ENCODE data around the gene EIF4G3. TPM values are rescaled to one million over a fixed set of nuclear protein-coding genes. Genes with fewer than 3 reads are reported as not detected.

The EIF4G3 gene
- total and polyA plus RNA-seq, 2 donors: 17.0 to 22.1 TPM

DNA sequence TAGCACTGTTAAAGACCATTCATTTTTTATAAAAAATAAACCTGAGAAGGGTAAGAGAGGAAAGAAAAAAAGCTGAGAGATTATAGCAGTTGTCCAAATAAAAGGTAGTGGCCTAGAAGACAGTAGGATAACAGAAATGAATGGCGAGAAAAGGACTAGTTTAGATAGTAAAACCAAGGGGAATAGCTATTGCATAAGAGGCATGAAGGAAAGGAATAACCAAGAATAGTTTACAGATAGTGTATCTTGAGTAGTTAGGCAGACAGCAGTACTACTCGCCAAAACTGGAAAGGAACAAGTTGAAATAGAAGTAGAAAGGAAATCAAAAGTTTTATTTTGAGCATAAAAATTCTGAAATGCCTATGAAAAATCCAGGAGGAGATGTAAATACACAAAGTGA, 70.5 kb downstream of the EIF4G3 start:
- Histone ChIP-seq H3K9me3 (ENCODE audit: control insufficient read depth in 2 of 2, insufficient read depth in 1 of 2, low read length in 1 of 2) (no peaks in the 10 kb centered on the region), H3K36me3 (ENCODE audit: control insufficient read depth in 2 of 2, insufficient read depth in 2 of 2, low read length in 1 of 2) (no peaks in the 10 kb centered on the region), H3K27me3 (ENCODE audit: control insufficient read depth in 2 of 2, insufficient read depth in 1 of 2, low read length in 1 of 2) (no peaks in the 10 kb centered on the region), H3K4me3 (ENCODE audit: low read length in 2 of 2) (no peak overlapping the region), H3K27ac (ENCODE audit: low read depth in 1 of 2, low read length in 1 of 2) (no peak overlapping the region), H3K4me1 (ENCODE audit: control insufficient read depth in 2 of 2, insufficient read depth in 2 of 2, low read length in 2 of 2) (no peaks in the 10 kb centered on the region)
- DNase-seq (ENCODE audit: low read depth in 6 of 9, low spot score in 9 of 9): no peak
- WGBS: 96% methylated on average over 2 of the region's 2 CpGs

DNA sequence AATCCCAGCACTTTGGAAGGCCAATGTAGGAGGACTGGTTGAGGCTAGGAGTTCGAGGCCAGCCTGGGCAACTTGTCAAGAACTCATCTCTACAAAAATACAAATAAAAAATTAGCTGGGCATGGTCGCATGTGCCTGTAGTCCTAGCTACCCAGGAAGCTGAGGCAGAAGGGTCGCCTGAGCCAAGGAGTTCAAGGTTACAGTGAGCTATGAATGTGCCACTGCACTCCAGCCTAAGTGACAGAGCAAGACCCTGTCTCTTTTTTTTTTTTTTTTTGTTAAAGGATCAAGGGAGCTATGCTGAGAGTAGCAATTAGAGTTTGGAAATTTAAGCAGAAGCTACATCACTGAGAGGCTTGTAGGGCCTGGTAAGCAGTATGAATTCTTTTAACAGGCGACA, 70.9 kb downstream of the EIF4G3 start:
- WGBS: 97% methylated on average over 4 of the region's 4 CpGs
- H3K27ac ChIP-seq (ENCODE audit: low read depth in 1 of 2, low read length in 1 of 2): no peak overlapping the region
- H3K36me3 ChIP-seq (ENCODE audit: control insufficient read depth in 2 of 2, insufficient read depth in 2 of 2, low read length in 1 of 2): no peaks in the 10 kb centered on the region
- H3K9me3 ChIP-seq (ENCODE audit: control insufficient read depth in 2 of 2, insufficient read depth in 1 of 2, low read length in 1 of 2): no peaks in the 10 kb centered on the region
- DNase-seq (ENCODE audit: low read depth in 6 of 9, low spot score in 9 of 9): no peak
- H3K4me3 ChIP-seq (ENCODE audit: low read length in 2 of 2): no peak overlapping the region
- no peaks in the 10 kb centered on the region for H3K4me1 ChIP-seq (ENCODE audit: control insufficient read depth in 2 of 2, insufficient read depth in 2 of 2, low read length in 2 of 2)
- no peaks in the 10 kb centered on the region for H3K27me3 ChIP-seq (ENCODE audit: control insufficient read depth in 2 of 2, insufficient read depth in 1 of 2, low read length in 1 of 2)

- Histone ChIP-seq H3K4me3 (ENCODE audit: low read length in 2 of 2) (no peak overlapping the region), H3K36me3 (ENCODE audit: control insufficient read depth in 2 of 2, insufficient read depth in 2 of 2, low read length in 1 of 2) (no peaks in the 10 kb centered on the region), H3K27ac (ENCODE audit: low read depth in 1 of 2, low read length in 1 of 2) (no peak overlapping the region), H3K4me1 (ENCODE audit: control insufficient read depth in 2 of 2, insufficient read depth in 2 of 2, low read length in 2 of 2) (no peaks in the 10 kb centered on the region), H3K27me3 (ENCODE audit: control insufficient read depth in 2 of 2, insufficient read depth in 1 of 2, low read length in 1 of 2) (no peaks in the 10 kb centered on the region), H3K9me3 (ENCODE audit: control insufficient read depth in 2 of 2, insufficient read depth in 1 of 2, low read length in 1 of 2) (no peaks in the 10 kb centered on the region)
- DNase-seq (ENCODE audit: low read depth in 6 of 9, low spot score in 9 of 9): no peak
- WGBS: 99% methylated on average over 3 of the region's 3 CpGs
These were observed 72.0 kb downstream of the EIF4G3 start for GRCh38 chr1:21104683-21105082.

- 87% methylated on average over 5 of the region's 5 CpGs for WGBS
- Histone ChIP-seq H3K4me1 (ENCODE audit: control insufficient read depth in 2 of 2, insufficient read depth in 2 of 2, low read length in 2 of 2) (no peaks in the 10 kb centered on the region), H3K9me3 (ENCODE audit: control insufficient read depth in 2 of 2, insufficient read depth in 1 of 2, low read length in 1 of 2) (no peaks in the 10 kb centered on the region), H3K4me3 (ENCODE audit: low read length in 2 of 2) (no peak overlapping the region), H3K36me3 (ENCODE audit: control insufficient read depth in 2 of 2, insufficient read depth in 2 of 2, low read length in 1 of 2) (no peaks in the 10 kb centered on the region), H3K27me3 (ENCODE audit: control insufficient read depth in 2 of 2, insufficient read depth in 1 of 2, low read length in 1 of 2) (no peaks in the 10 kb centered on the region), H3K27ac (ENCODE audit: low read depth in 1 of 2, low read length in 1 of 2) (peak overlapping the region in 1 of 2 donors; percentile 31)
- DNase-seq (ENCODE audit: low read depth in 6 of 9, low spot score in 9 of 9): no peak
These were observed 76.2 kb downstream of the EIF4G3 start for GRCh38 chr1:21100481-21100921.

DNA sequence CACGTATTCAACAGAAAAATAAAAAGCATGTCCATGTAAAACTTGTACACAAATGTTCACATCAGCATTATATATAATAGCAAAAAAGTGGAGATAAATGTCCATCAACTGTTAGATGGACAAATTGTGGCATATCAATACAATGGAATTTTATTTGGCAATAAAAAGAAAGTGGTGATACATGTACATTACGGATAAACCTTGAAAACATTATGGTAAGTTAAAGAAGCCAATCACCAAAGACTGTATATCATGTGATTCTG, 76.9 kb downstream of the EIF4G3 start:
- Histone ChIP-seq H3K27ac (ENCODE audit: low read depth in 1 of 2, low read length in 1 of 2) (no peak overlapping the region), H3K4me3 (ENCODE audit: low read length in 2 of 2) (no peak overlapping the region), H3K36me3 (ENCODE audit: control insufficient read depth in 2 of 2, insufficient read depth in 2 of 2, low read length in 1 of 2) (no peaks in the 10 kb centered on the region), H3K9me3 (ENCODE audit: control insufficient read depth in 2 of 2, insufficient read depth in 1 of 2, low read length in 1 of 2) (no peaks in the 10 kb centered on the region), H3K27me3 (ENCODE audit: control insufficient read depth in 2 of 2, insufficient read depth in 1 of 2, low read length in 1 of 2) (no peaks in the 10 kb centered on the region), H3K4me1 (ENCODE audit: control insufficient read depth in 2 of 2, insufficient read depth in 2 of 2, low read length in 2 of 2) (no peaks in the 10 kb centered on the region)
- no peak for DNase-seq (ENCODE audit: low read depth in 6 of 9, low spot score in 9 of 9)
- WGBS: 96% methylated on average over 2 of the region's 2 CpGs

DNA sequence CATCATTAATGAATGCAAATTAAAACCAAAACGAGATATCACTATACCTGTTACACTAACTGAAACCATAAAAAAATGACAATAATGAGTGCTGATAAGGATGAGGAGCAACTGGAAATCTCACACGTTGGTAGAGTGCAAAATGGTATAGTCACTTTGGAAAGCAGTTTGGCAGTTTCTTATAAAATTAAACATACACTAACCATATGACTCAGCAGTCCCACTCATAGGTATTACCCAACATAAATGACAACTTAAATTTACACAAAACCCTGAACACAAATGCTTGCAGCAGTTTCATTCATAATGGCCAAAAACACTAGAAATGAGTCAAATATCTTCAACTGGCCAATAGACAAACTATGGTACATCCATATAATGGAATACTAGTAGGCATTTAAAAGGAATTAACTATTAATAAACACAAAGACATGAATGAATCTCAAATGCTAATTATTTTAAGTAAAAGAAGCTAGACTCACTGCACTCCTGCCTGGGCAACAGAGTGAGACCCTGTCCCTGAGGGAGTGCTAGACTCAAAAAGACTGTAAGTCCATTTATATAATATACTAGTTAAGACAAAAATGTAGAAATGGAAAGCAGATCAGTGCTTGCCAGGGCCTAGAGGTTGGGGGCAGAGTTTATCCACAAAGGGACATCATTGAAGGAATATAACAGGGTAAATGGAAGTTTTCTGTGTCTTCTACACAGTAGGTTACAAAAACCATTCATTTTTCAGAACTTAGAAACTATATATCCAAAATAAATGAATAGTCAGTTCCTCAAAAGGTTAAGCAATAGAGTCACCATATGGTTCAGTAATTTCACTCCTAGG, 77.4 kb downstream of the EIF4G3 start:
- H3K4me1 ChIP-seq (ENCODE audit: control insufficient read depth in 2 of 2, insufficient read depth in 2 of 2, low read length in 2 of 2): no peaks in the 10 kb centered on the region
- no peak overlapping the region for H3K27ac ChIP-seq (ENCODE audit: low read depth in 1 of 2, low read length in 1 of 2)
- no peak for DNase-seq (ENCODE audit: low read depth in 6 of 9, low spot score in 9 of 9)
- no peaks in the 10 kb centered on the region for H3K9me3 ChIP-seq (ENCODE audit: control insufficient read depth in 2 of 2, insufficient read depth in 1 of 2, low read length in 1 of 2)
- no peak overlapping the region for H3K4me3 ChIP-seq (ENCODE audit: low read length in 2 of 2)
- H3K36me3 ChIP-seq (ENCODE audit: control insufficient read depth in 2 of 2, insufficient read depth in 2 of 2, low read length in 1 of 2): no peaks in the 10 kb centered on the region
- H3K27me3 ChIP-seq (ENCODE audit: control insufficient read depth in 2 of 2, insufficient read depth in 1 of 2, low read length in 1 of 2): no peaks in the 10 kb centered on the region
- WGBS: 95% methylated on average over 2 of the region's 2 CpGs

DNA sequence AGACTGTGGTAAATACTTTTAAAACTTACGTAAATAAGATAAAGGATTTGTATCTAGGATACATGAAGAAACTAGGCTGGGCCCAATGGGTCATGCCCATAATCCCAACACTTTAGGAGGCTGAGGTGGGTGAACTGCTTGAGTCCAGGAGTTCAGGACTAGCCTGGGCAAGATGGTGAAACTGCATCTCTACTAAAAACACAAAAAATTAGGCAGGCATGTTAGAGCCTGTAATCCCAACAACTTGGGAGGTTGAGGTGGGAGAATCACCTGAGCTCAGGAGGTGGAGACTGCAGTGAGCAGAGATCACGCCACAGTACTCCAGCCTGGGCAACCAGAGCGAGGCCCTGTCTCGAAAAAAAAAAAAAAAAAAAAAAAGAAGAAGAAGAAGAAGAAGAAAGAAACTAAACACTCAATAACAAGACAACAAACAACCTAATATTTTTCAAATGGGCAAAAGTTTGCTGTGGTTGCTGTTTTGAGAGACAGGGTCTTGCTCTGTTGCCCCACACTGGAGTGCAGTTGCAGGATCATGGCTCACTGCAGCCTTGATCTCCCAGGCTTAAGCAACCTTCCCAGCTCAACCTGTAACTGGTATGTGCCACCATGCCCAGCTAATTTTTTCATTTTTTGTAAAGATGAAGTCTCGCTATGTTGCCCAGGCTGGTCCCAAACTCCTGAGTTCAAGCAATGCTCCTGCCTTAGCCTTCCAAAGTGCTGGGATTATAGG, 78.3 kb downstream of the EIF4G3 start:
- Histone ChIP-seq H3K36me3 (ENCODE audit: control insufficient read depth in 2 of 2, insufficient read depth in 2 of 2, low read length in 1 of 2) (no peaks in the 10 kb centered on the region), H3K9me3 (ENCODE audit: control insufficient read depth in 2 of 2, insufficient read depth in 1 of 2, low read length in 1 of 2) (no peaks in the 10 kb centered on the region), H3K4me1 (ENCODE audit: control insufficient read depth in 2 of 2, insufficient read depth in 2 of 2, low read length in 2 of 2) (no peaks in the 10 kb centered on the region), H3K4me3 (ENCODE audit: low read length in 2 of 2) (no peak overlapping the region), H3K27ac (ENCODE audit: low read depth in 1 of 2, low read length in 1 of 2) (no peak overlapping the region), H3K27me3 (ENCODE audit: control insufficient read depth in 2 of 2, insufficient read depth in 1 of 2, low read length in 1 of 2) (no peaks in the 10 kb centered on the region)
- WGBS: 98% methylated on average over 5 of the region's 5 CpGs
- no peak for DNase-seq (ENCODE audit: low read depth in 6 of 9, low spot score in 9 of 9)

DNA sequence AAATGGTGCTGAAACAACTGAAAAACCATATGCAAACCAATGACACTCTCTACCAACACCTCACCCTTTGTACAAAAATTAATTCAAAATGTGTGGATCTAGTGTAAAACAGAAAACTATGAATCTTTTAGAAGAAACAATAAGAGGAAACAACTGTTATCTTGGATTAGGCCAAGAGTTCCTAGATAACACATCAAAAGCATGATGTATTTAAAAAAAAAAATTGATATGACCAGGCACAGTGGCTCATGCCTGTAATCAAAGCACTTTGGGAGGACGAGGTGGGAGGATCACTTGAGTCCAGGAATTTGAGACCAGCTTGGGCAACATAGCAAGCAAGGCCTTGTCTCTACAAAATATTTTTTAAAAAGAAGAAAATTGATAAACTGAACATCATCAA, 79.0 kb downstream of the EIF4G3 start:
- H3K27ac ChIP-seq (ENCODE audit: low read depth in 1 of 2, low read length in 1 of 2): no peak overlapping the region

DNA sequence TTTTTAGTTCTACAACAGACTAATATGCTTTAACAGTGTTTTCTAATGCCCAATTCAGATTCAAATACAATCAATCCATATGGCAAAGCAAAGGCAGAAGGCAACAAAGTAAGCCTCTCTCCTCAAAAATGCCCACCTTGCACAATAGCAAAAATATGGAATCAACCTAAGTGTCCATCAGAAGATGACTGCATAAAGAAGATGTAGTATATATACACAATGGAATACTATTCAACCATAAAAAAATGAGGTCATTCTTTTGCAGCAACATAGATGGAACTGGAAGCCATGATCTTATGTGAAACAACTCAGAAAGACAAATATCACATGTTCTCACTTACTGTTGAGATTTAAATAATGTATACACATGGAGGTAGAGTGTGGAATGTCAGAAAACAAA, 80.7 kb downstream of the EIF4G3 start:
- no peaks in the 10 kb centered on the region for H3K4me1 ChIP-seq (ENCODE audit: control insufficient read depth in 2 of 2, insufficient read depth in 2 of 2, low read length in 2 of 2)
- no peaks in the 10 kb centered on the region for H3K27me3 ChIP-seq (ENCODE audit: control insufficient read depth in 2 of 2, insufficient read depth in 1 of 2, low read length in 1 of 2)
- no peaks in the 10 kb centered on the region for H3K9me3 ChIP-seq (ENCODE audit: control insufficient read depth in 2 of 2, insufficient read depth in 1 of 2, low read length in 1 of 2)
- no peak overlapping the region for H3K27ac ChIP-seq (ENCODE audit: low read depth in 1 of 2, low read length in 1 of 2)
- H3K4me3 ChIP-seq (ENCODE audit: low read length in 2 of 2): no peak overlapping the region
- no peaks in the 10 kb centered on the region for H3K36me3 ChIP-seq (ENCODE audit: control insufficient read depth in 2 of 2, insufficient read depth in 2 of 2, low read length in 1 of 2)
- no peak for DNase-seq (ENCODE audit: low read depth in 6 of 9, low spot score in 9 of 9)

More for the DNA sequence above, 79.0 kb downstream of the EIF4G3 start:
- H3K4me3 ChIP-seq (ENCODE audit: low read length in 2 of 2): no peak overlapping the region
- H3K9me3 ChIP-seq (ENCODE audit: control insufficient read depth in 2 of 2, insufficient read depth in 1 of 2, low read length in 1 of 2): no peaks in the 10 kb centered on the region
- no peaks in the 10 kb centered on the region for H3K4me1 ChIP-seq (ENCODE audit: control insufficient read depth in 2 of 2, insufficient read depth in 2 of 2, low read length in 2 of 2)
- DNase-seq (ENCODE audit: low read depth in 6 of 9, low spot score in 9 of 9): no peak
- H3K36me3 ChIP-seq (ENCODE audit: control insufficient read depth in 2 of 2, insufficient read depth in 2 of 2, low read length in 1 of 2): no peaks in the 10 kb centered on the region
- 90% methylated on average over 1 of the region's 1 CpG for WGBS
- no peaks in the 10 kb centered on the region for H3K27me3 ChIP-seq (ENCODE audit: control insufficient read depth in 2 of 2, insufficient read depth in 1 of 2, low read length in 1 of 2)
